Activated gamma-delta T cell treated with anti-CD3 and anti-CD28 coated beads, Interleukin-2, amount 50 U/mL, for 16 hours (primary cell): ENCODE results near the gene RAD23A.

Experiments
- DNase-seq: peaks from one replicate; pipeline ENCODE4 v3.0.0-alpha.2; 2020; ENCODE audit warnings: low read depth

The RAD23A gene

DNA sequence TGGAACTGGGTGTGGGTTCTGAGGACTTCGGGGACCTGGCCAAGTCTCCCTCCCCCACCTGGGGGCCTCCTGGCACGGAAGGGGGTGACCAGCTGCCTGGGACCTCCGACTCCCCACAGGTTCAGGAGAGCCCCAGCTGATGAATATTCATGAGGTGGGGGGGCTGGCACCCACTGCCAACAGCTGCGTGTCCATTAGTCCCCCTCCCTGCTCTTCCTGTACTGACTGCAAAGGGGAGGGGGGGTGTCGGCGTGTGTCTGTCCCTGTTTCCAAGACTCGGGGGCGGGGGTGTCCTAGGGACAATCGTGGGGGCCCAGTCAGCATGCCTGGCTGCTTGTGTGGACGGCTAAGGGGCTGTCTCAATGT lies 39.0 kb downstream of the RAD23A start:
- DNase-seq = no peak

DNA sequence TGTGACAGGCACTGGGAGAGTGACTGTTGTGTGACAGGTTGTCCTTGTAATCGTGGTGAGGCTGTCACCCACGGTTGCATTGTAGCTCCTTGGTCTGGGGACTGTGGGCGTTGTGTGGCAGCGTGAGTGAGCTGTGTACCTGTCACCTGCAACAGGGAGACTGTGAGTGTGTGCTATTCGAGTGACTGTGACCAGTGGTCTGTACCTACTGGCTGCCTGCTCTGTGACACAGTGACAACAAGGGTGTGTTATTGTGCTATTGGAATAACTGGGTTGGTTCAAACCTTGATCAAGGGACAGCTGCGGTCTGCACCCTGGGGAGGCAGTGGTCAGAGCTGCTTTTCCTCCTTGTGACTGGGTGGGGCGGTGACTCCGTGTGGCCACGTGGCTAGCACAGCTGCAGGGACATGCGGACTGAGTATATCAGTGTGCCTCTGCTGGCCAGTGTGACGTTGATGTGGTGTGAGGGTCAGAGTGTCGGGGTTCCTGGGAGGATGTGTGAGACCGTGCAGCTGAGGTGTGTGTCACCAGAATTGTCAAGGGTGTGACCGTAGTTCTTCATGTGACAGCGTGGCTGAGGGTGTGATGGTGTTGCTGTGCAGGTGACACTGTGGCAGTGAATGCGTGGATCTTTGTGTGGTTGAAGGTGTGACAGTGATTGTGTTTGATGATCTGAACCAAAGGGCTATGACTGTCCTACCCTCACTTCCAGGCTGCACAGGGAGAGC lies 39.6 kb downstream of the RAD23A start:
- DNase-seq = no peak

DNA sequence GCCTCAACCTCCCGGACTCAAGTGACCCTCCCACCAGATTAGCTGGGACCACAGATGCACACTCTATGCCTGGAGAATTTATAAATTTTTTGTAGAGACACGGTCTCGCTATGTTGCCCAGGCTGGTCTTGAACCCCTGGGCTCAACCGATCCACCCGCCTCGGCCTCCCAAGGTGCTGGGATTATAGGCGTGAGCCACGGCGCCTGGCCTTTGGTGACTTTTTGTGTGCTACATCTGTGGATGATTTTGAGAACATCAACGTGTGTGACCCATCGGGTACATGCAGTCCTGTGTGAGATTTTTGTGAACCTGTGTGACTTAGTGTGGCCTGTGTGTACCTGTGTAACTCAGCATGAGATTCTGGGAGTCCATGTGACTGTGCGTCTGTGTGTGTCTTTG lies 41.1 kb downstream of the RAD23A start:
- no peak for DNase-seq

DNA sequence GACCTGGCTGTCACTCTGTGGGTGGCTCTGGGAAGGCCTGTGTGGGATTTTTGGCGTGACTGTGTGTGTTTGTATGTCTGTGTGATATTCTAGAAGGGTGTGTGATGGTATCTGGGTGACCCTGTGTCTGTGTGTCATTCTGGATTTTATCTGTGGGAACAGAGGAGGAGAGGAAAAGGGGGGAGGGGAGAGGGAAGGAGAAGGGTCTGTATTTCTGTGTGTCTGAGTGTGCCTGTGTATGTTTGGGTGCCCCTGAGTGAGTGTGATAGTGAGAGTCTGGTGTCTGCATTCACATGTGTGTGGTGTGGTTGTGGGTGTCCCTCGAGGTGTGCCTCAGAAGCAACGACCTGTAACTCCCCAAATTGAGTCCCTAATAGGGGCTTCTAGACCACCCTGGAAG lies 41.5 kb downstream of the RAD23A start:
- DNase-seq = no peak

DNA sequence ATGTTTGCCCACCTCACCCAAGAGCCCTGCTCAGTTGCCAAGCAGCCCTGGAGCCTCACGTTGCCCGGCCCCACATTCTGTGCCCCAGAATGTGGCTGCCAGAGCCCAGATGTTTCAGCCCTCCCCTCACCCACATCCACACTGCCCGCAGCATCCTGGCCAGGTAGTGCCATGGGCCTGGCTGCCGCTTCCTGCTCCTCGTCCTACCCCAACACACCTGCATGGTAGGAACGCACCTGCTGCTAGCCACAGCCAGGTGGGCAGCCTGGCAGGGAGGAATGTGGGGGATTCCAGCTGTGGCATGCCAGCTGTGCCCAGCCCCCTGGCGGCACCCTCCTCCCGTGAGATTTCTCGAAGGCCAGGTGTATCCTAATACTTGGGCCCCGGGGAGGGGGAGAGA lies 42.1 kb downstream of the RAD23A start:
- DNase-seq = no peak

DNA sequence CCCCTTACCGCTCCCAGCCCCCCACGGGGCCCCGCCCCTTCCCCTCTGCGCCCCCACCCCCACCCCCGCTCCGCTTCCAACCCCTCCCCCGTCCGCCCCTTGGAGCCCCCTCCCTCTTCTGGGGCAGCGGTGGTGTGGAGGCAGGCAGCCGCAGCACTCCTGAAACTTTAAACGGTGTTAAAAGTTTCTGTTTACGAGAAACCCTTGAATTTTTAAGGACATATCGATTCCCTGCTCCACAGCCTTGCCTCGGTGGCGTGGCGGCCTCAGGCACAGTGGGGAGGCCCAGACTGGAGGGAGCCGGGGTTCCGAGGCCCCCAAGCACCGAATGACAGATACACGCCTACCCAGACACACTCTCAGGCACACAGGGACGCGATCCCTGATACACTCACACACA lies 44.8 kb downstream of the RAD23A start:
- DNase-seq = no peak

DNA sequence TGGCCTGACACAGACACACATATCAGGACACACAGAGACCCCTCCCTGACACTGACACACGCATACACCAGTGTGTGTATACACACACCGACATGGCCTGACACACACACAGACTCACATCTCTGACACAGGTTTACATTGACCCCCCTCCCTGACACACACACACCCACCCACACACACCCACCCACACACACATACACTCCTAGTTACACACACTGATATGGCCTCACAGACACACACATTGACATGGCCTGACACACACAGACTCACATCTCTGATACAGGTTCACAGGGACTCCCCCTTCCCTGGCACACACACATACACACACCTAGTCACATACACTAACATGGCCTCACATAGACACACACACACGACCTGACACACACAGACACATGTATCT lies 45.2 kb downstream of the RAD23A start:
- no peak for DNase-seq

DNA sequence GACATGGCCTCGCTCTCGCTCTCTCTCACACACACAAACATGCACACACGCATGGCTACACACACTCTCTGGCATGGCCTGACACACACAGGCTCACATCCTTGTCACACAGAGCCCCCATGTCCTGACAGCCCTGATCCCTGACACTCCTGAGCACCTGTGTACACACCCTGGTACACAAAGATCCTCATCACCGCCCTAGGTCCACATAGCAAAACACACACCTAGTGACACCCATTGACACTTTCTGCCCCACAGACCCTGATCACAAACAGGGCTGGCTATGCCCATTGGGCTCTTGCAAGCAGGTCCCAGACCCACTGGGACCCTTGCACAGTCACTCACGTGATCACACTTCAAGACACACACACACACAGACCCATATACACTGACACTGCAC lies 45.6 kb downstream of the RAD23A start:
- DNase-seq = no peak

DNA sequence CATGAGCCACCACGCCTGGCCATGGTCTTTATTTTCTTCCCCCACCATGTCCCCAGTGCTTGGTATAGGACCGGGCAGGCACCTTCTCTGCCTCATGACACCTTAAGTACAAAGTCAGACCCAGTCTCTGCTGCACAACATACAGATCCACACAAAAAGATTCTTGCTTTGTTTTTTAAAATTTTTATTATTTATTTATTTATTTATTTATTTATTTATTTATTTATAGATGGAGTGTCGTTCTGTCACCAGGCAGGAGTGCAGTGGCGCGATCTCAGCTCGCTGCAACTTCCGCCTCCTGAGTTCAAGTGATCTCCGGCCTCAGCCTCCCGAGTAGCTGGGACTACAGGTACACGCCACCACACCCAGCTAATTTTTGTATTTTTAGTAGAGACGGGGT lies 47.1 kb downstream of the RAD23A start:
- DNase-seq = no peak

DNA sequence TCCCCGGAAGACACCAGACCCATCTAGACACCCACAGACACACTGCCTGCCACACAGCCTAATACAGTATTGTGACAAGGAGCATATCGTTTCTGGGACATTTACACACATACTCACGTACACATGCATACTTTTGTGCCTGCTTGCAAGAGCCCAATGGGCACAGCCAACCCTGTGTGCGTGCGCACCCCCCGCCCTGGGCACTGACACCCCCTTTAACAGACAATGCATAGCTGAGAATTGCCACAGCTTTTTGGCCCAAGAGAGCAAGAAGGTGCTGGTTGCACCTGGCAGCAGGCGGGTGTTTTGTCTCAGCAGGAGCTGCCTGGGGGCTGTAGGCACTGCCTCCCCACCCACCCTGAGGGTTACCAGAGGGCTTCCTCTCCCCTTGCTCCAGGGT lies 47.9 kb downstream of the RAD23A start:
- no peak for DNase-seq

DNA sequence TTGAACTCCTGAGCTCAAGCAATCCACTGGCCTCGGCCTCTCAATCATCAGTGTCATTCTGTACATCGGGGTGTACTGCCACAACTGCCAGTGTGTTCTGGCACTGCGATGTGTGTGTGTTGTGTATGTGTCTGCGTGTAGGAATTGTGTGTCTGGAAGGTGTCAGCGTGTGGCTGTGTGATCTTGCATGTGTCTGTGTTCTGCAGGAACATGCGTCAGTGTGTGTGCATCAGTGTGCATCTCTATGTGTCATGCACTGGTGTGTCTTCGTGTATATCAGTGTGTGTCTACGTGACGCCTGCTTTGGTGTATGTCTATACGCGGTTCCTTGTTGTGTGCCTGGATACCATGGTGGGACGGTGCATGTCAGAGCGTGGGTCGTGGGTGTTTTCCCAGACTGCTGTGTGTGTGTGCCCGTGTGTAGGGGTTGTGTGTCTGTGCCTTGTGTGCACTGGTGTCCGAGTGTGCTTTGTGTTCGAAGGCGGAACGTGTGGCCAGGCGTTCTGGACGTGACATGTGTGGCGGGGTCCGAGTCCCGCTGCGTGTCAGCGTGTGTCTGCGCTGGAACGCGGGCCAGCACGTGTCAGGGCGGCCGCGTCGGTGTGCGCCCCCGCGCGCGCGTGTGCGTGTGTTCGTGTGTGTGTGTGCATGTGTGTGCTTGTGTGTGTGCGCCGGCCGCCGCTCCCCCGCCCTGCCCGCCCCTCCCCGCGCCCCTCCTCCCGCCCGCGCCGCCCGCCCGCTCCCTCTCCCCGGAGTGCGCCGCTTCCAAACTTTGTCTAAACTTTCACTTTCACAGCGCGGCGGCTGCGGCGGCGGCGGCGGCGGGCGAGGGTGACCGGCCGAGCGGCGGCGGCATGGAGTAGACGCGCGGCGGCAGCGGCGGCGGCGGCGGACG lies 49.3 kb downstream of the RAD23A start, which contains the start of gene NFIX:
NFIX (plus strand) TSS at position 775 of the 895 bp plus-strand sequence. CDS start 363 bp downstream, outside the sequence.
- DNase-seq = peak; percentile 45

DNA sequence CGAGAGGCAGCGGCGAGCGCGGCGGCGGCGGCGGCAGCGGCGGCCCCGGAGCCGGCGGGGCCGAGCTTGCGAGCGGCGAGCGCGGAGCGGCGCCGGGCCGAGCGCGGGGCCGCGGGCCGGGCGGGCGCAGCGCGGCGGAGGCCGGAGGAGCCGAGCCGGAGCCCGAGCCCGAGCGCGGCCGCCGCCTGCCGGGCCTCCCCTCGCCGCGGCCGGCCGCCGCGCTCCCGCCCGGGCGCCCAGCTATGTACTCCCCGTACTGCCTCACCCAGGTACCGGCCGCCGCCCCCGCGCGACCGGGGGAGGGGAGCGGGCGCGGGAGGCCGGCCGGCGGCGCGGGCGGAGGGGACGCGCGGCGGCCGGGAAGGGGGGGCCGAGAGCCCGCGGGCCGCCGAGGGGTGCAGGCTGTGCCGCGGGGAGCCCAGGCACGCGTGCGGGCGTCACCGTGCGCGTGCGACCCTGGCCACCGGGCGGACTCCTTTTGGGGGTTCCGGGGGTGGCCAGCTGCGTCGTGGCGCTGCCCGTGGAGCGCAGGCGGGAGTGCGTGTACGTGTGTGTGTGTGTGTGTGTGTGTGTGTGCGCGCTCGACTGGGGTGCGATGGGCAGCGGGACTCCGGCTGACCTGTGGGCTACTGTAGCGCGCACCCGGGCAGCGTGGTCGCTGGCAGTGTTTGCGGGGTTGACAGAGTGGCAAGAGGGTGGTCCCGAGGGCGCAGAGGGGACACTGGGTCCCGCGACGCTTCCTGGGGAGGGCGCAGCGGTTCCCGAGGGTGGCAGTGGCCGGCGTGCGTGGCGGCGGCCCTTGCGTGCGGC lies 50.1 kb downstream of the RAD23A start:
- no peak for DNase-seq

DNA sequence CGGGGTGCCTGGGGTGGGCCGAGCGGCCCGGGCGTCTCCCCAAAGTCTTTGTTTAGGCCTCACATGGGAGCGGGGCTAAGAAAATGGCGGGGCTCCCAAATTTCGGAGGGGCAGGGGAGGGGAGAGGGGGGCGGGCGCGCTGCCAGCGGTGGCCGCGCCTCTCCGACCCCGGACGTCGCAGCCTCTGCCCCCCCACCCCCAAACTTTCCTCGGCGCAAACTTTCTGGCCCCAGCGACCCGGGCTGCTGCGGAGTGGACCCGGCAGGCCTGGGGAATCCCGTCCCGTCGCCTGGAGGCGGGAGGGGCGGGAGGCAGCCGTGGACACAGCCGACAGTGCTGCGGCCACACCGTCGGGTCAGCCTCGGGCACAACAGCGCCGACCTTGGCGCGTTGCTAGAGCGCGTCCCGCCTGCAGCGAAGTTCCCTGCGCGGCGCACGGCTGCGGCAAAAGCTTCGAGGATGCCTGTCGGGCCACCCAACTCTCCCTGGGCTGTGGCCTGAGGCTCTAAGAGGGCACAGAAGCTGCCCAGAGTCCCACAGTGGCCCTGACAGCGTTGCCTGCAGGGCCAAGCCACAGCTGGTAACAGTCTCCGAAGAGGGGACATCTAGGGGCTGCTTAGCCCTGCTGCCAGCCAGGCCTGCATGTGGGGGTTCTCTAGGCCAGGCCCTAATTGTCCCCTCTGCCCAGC lies 50.9 kb downstream of the RAD23A start:
- DNase-seq = no peak

DNA sequence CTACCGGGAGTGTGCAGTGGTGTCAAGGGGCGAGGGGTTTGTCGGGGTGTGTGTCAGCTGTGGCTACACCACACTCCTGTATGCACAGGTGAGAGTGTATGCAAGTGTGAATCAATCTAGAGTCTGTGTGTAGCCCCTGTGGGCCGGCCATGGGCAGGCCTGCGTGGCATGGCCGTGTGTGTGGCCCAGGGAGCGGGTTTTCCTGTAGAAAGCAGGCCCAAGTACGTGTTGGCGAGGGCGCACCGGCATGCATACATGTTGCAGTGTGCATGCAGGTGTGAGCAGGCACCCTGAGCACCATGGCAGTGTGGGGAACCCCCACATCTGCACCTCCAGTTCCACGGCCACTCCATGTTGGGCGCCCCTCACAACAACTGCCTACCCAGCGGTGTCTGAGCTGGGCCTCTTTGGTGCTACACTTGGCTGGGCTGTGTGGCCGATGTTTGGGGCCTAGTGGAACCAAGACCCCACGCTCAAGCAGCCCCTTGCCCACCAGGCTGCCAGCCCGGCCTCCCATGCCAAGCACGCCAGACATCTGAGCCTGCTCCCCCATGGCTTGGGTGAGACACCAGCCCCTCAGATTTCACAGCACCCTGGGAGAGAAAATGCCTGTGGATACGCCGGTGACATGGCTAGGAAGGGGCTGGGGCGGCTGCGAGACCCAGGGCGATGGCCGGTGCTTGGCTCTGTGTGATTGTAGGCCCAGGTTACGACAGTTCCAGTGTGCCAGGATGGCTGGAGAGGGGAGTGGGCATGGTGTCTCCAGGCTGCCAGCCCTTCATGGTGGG lies 51.7 kb downstream of the RAD23A start:
- DNase-seq = no peak

DNA sequence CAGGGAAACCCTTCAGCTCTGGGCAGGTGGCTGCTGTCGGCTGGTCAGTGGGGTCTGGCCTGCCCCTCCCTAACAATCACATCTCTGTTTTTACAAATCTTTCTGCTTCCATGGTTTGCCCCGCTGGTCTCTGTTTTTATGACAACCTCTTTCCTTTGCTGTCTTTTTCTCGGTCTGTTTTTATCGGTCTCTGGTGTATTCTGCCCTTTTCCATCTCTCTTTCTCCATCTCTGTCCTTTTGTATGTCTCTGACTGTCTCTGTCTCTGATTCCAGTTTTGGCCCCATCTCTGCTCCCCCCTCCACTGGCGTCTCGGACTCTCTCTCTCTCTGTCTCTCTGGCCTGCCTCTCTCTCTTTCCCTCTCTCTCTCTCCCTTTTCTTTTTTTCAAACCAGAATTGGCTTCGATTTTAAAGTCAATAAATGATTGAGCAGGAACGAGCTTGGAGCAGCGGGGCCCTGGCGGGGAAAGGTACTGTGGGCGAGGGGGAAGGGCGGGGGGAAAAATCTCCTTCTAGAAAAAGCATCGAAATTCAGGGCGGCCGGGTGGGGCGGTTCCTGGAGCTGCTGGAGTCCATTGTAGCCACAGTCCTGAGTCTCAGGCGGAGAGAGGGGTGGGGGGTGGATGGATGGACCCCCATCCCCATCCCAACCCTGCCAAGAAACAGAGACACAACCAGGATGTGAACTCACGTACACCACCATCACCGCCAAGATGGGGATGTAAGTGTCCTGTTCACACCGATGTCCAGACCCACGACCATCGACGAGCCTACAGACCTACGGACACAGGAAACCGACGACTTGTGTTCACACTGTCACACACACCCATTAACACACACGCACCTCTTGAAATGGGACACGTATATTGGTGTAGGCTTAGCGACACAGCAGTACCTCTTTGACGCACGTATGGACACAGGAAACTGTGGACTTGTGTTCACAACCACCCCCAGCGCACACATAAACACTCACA lies 52.6 kb downstream of the RAD23A start:
- no peak for DNase-seq

DNA sequence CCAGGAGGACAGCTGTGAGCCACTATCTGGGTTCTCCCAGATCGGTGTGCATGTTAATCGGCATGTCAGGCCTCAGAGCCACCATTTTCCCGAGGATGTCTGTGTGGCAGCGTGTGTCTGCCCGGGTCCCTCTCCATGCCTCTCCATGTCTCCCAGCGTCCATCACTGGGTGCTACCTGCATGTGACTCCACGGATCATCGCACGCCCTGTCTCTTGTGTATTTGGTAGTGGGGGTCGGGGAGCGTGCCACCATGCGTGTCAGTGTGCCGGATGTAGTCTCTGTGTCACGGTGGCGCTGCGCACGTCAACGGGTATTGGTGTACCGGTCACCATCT lies 55.5 kb downstream of the RAD23A start:
- DNase-seq = no peak

DNA sequence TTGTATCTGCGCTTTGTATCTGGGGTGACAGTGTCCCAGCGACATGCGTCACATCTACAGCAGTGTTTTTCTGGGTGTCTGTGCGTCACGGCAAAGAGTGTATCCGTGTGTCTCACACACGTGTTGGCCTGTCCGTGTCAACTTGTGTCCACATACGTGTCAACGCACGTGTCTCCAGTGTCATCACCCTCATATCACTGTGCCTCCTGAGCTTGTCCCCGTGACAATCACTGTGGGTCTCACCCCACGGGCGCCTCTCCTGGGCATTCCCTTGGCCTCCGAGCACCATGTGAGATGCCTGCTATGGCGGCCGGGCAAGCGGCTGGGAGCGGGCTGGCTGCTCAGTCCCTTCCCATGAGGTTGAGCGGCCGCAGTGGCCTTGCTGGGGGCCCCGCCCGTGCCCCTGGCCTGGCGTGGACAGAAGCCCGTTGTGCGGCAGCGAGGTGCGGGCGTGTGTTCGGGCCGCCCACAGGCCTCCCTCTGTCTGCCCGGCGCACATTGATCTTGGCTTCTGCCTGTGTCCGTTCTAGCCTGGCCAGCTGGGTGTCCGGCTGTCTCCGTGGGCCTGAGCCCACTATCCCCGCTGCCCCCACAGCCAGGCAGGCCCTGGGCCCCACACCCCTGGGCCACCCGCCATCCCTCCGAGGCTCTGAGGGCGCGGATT lies 56.0 kb downstream of the RAD23A start:
- DNase-seq = no peak

DNA sequence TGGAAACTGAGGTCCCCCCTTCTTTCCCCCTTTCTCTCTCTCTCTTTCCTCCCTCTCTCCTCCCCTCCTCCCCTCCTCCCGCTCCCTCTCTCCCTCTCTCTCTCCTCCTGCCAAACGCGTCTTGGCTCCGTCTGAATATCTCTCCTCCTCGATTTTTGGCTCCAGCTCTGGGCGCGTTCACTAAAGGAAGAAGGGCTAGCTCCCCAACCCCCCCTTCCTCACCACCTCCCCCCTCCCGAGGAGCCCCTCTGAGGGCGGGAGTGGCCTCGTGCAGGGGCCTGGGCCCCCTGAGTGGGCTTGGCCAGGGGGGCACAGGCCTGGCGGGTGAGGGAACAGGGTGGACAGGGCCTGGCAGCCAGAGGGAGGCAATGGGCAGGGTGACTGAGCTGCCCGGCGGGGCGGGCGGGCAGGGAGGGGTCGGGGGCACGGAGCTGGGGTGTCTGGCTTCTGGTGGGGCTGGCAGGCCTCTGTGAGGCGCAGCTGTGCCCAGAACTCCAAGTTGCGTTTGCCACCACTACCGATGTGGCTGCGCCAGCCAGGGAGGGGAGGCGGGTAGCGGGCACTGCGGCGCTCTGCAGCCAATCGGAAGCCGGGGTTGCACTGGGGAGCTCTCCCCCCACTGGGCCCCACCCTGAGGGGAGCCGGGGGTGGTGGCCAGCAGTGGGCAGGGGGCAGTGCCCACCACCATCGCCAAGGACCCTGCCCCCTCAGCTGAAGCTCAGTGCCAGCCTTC lies 56.7 kb downstream of the RAD23A start:
- DNase-seq = no peak

DNA sequence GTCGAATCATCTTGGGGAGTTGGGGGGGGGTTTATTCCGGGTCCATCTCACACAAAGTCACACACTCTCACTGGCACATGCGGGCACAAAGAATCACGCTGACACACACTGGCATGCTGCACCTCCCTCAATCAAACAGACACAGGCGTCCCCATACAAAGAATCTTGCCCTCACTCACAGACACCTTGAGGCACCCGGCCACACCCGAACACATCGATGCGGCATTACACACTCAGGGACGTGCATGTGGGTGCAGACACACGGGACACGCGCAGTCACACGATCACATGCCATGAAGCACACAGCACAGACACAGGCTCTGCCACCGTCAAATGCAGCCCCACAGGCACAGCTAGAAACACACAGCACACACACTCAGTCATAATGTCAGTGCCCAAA lies 57.4 kb downstream of the RAD23A start:
- no peak for DNase-seq
